Natural killer cell (primary cell): ENCODE measurements around the gene BBS9. TPM values are rescaled to one million over a fixed set of nuclear protein-coding genes. Genes with fewer than 3 reads are reported as not detected.

ENCODE experiments used
- ATAC-seq, 3 donors: fragments of 150-1000 bp in 2 of 3; fragments of 200-7000 bp in 1 of 3; cut with Tn5 transposase; 1 replicate in 1 of 3; 2 replicates in 2 of 3; pipeline ENCODE4 v1.10.0; 2021; ENCODE audit warnings: mild to moderate bottlenecking in 2 of 3, moderate library complexity in 2 of 3
- DNase-seq, 2 donors: peaks; one replicate each; pipeline versions ENCODE4 v3.0.0 to v3.0.0-alpha.2; 2013 to 2021; ENCODE audit warnings: mixed read lengths in 1 of 2
- H3K27ac ChIP-seq: one replicate; pipeline ENCODE4 v1.5.1; 2013; ENCODE audit warnings: mild to moderate bottlenecking, low read length
- H3K27me3 ChIP-seq: one replicate; pipeline ENCODE4 v1.6.1; 2013; ENCODE audit warnings: low read length; ENCODE audit not compliant: control insufficient read depth, insufficient read depth
- H3K36me3 ChIP-seq: one replicate; pipeline ENCODE4 v1.6.1; 2013; ENCODE audit warnings: low read length; ENCODE audit not compliant: control insufficient read depth, insufficient read depth
- H3K4me1 ChIP-seq: one replicate; pipeline ENCODE4 v1.6.1; 2013; ENCODE audit warnings: low read length; ENCODE audit not compliant: control insufficient read depth, insufficient read depth
- H3K4me3 ChIP-seq: one replicate; pipeline ENCODE4 v1.5.1; 2013; ENCODE audit warnings: low read length
- H3K9me3 ChIP-seq: one replicate; pipeline ENCODE4 v1.6.1; 2013; ENCODE audit warnings: low read length; ENCODE audit not compliant: control insufficient read depth, insufficient read depth
- H3K27ac Mint-ChIP-seq, 2 donors: one replicate each; pipeline ENCODE4 v1.8.0; 2022; ENCODE audit warnings: mild to moderate bottlenecking in 2 of 2, mixed read lengths in 2 of 2, moderate library complexity in 1 of 2
- H3K27me3 Mint-ChIP-seq, 2 donors: one replicate each; pipeline ENCODE4 v1.8.0; 2022; ENCODE audit warnings: low read depth in 2 of 2, mixed read lengths in 2 of 2
- H3K36me3 Mint-ChIP-seq: one replicate; pipeline ENCODE4 v1.8.0; 2022; ENCODE audit warnings: mixed read lengths
- H3K4me1 Mint-ChIP-seq, 2 donors: one replicate each; pipeline ENCODE4 v1.8.0; 2022; ENCODE audit warnings: mixed read lengths in 2 of 2
- H3K4me3 Mint-ChIP-seq: one replicate; pipeline ENCODE4 v1.8.0; 2022; ENCODE audit warnings: mild to moderate bottlenecking, moderate library complexity, mixed read lengths
- H3K9me3 Mint-ChIP-seq, 2 donors: one replicate each; pipeline ENCODE4 v1.8.0; 2022; ENCODE audit warnings: mixed read lengths in 2 of 2
- CTCF ChIP-seq: fragments of 200-600 bp; IDR thresholded peaks from one replicate; pipeline ENCODE4 v1.8.0; 2022; ENCODE audit warnings: antibody characterized with exemption
- WGBS: methylation state at CpG from one replicate; pipeline ENCODE4 v1.1.7; 2013; ENCODE audit warnings: missing lambda C conversion rate; ENCODE audit not compliant: insufficient coverage; 5-methylcytosine and 5-hydroxymethylcytosine counted together
- intact Hi-C: fragments of 100-400 bp; cut with micrococcal nuclease; formaldehyde crosslinking; loops from one replicate; pipeline ENCODE4 v1.14.2; 2022
- total RNA-seq, 4 donors: library from RNA; stranded (reverse); fragments of 120-200 nt in 1 of 4; gene quantifications; one replicate each; pipeline versions ENCODE4 v1.2.3 to v1.2.4, GENCODE V29; 2013 to 2022

Gene BBS9
- total RNA-seq, 3 donors from 2014 or later (not counting 1 experiment from before 2014, with no cell fraction given): 25.1 to 34.6 (median 34.4) TPM

GRCh38 chr7:33114976-33115375 is 14.4 kb upstream of the BBS9 start:
- Histone ChIP-seq H3K27ac (no peak overlapping the region), H3K27me3 (peaks cover 10% of the 10 kb centered on the region), H3K9me3 (no peaks in the 10 kb centered on the region), H3K4me3 (no peak overlapping the region), H3K36me3 (no peaks in the 10 kb centered on the region), H3K4me1 (peaks cover under 1% of the 10 kb centered on the region)
- peaks cover 17% of the 10 kb centered on the region for H3K36me3 Mint-ChIP-seq
- no peak for TF ChIP-seq CTCF
- peaks cover 3 to 4% of the 10 kb centered on the region in 2 donors for H3K9me3 Mint-ChIP-seq
- DNase-seq (no peak), ATAC-seq (no peak)
- H3K27me3 Mint-ChIP-seq: peaks cover 53 to 85% of the 10 kb centered on the region in 2 donors
- H3K4me3 Mint-ChIP-seq: no peak overlapping the region
- intact Hi-C loops: no loop called here
- H3K27ac Mint-ChIP-seq: no peak overlapping the region
- H3K4me1 Mint-ChIP-seq: peaks cover 0 to 2% of the 10 kb centered on the region in 2 donors

- no peak for ATAC-seq
- intact Hi-C loops: no loop called here
- Mint-ChIP-seq H3K9me3 (peaks cover 3 to 4% of the 10 kb centered on the region in 2 donors), H3K36me3 (peaks cover 17% of the 10 kb centered on the region), H3K27me3 (peaks cover 52 to 86% of the 10 kb centered on the region in 2 donors), H3K4me3 (no peak overlapping the region), H3K27ac (no peak overlapping the region), H3K4me1 (no peaks in the 10 kb centered on the region)
- Histone ChIP-seq H3K4me1 (no peaks in the 10 kb centered on the region), H3K36me3 (no peaks in the 10 kb centered on the region), H3K4me3 (no peak overlapping the region), H3K27ac (no peak overlapping the region), H3K27me3 (peaks cover 10% of the 10 kb centered on the region), H3K9me3 (no peaks in the 10 kb centered on the region)
- no peak for TF ChIP-seq CTCF
- 100% methylated on average over 2 of the region's 3 CpGs for WGBS
- no peak for DNase-seq
These were observed 11.0 kb upstream of the BBS9 start for GRCh38 chr7:33118383-33118782.

GRCh38 chr7:33127085-33127484 is 2.3 kb upstream of the BBS9 start:
- 73% methylated on average over 1 of the region's 2 CpGs for WGBS
- no peak overlapping the region for H3K27ac ChIP-seq
- ATAC-seq: no peak
- Mint-ChIP-seq H3K4me3 (no peak overlapping the region), H3K36me3 (no peaks in the 10 kb centered on the region), H3K27ac (no peak overlapping the region), H3K9me3 (no peaks in the 10 kb centered on the region), H3K4me1 (peaks cover 11 to 17% of the 10 kb centered on the region in 2 donors), H3K27me3 (peaks cover 3 to 4% of the 10 kb centered on the region in 2 donors)
- no peaks in the 10 kb centered on the region for H3K9me3 ChIP-seq
- intact Hi-C loops: loop anchor here (5.0 kb wide), 1 partner anchor 1910 kb away; the partner anchor contains the start of gene DPY19L1
- H3K27me3 ChIP-seq: no peaks in the 10 kb centered on the region
- TF ChIP-seq CTCF: no peak
- no peak overlapping the region for H3K4me3 ChIP-seq
- DNase-seq: no peak
- H3K4me1 ChIP-seq: peaks cover 8% of the 10 kb centered on the region
- H3K36me3 ChIP-seq: no peaks in the 10 kb centered on the region

- H3K36me3 Mint-ChIP-seq: no peaks in the 10 kb centered on the region
- Histone ChIP-seq H3K4me3 (peak overlapping the region; percentile 62), H3K36me3 (no peaks in the 10 kb centered on the region), H3K27ac (peak overlapping the region; percentile 42), H3K4me1 (peaks cover 8% of the 10 kb centered on the region), H3K27me3 (no peaks in the 10 kb centered on the region), H3K9me3 (no peaks in the 10 kb centered on the region)
- DNase-seq (no peak), ATAC-seq (no peak)
- H3K4me1 Mint-ChIP-seq: peaks cover 11 to 20% of the 10 kb centered on the region in 2 donors
- no peaks in the 10 kb centered on the region for H3K27me3 Mint-ChIP-seq
- WGBS: 0% methylated on average over 2 of the region's 3 CpGs
- peak overlapping the region; percentile 97 for H3K4me3 Mint-ChIP-seq
- H3K9me3 Mint-ChIP-seq: no peaks in the 10 kb centered on the region
- peak overlapping the region; percentile 88 to 89 for H3K27ac Mint-ChIP-seq
- no peak for TF ChIP-seq CTCF
- intact Hi-C loops: loop anchor here (5.0 kb wide), 1 partner anchor 1909 kb away; the partner anchor contains the start of gene DPY19L1
These were observed 754 bp upstream of the BBS9 start for GRCh38 chr7:33128631-33128989.
